Mesothelial cell of epicardium (in vitro differentiated cells): ENCODE data around the gene EPS15. TPM values are rescaled to one million over a fixed set of nuclear protein-coding genes. Genes with fewer than 3 reads are reported as not detected.

Source experiments
- DNase-seq, 2 experiments: peaks; one replicate each; pipeline ENCODE4 v3.0.0; 2021; ENCODE audit warnings: low spot score in 2 of 2; ENCODE audit not compliant: unreplicated experiment in 2 of 2
- H3K27ac Mint-ChIP-seq: 2 replicates; pipeline ENCODE4 v1.8.0; 2021; ENCODE audit warnings: mixed read lengths
- H3K27me3 Mint-ChIP-seq: 2 replicates; pipeline ENCODE4 v1.8.0; 2021; ENCODE audit warnings: low read depth, mixed read lengths
- H3K36me3 Mint-ChIP-seq: 2 replicates; pipeline ENCODE4 v1.8.0; 2021; ENCODE audit warnings: mixed read lengths
- H3K4me1 Mint-ChIP-seq: 2 replicates; pipeline ENCODE4 v1.8.0; 2021; ENCODE audit warnings: mixed read lengths
- H3K4me3 Mint-ChIP-seq: 2 replicates; pipeline ENCODE4 v1.8.0; 2021; ENCODE audit warnings: mild to moderate bottlenecking, moderate library complexity, mixed read lengths
- H3K9me3 Mint-ChIP-seq: 2 replicates; pipeline ENCODE4 v1.8.0; 2021; ENCODE audit warnings: mixed read lengths
- total RNA-seq: library from RNA; stranded (reverse); gene quantifications from 3 replicates; pipeline ENCODE4 v1.2.1, GENCODE V29; 2021
- TF ChIP-seq, protein P1 (sequence below): fragments of 200-600 bp; sonication (generic); IDR thresholded peaks from one replicate; pipeline ENCODE4 v1.5.0; 2021; ENCODE audit warnings: antibody characterized with exemption; ENCODE audit not compliant: unreplicated experiment

EPS15 gene
- total RNA-seq, 1 donor from 2014 or later: 52.5 TPM

DNA sequence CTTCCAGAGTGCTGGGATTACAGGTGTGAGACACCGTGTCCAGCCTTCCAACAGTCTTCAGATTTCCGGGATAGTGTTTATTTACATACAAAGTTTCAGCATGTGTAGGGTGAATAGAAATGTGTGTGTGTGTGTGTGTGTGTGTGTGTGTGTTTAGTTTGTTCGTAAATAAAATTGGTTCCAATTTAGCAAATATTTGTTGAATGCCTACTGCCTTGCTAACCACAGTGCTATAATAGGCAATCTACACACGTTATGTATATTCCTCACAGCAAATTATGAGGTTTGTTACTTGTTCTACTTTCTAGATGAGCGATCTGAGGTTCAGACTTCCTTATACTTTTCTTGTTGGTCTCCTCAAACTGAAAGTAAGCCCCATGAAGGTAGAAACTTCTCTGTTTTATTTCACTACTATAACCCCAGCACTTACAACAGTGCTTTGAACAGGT, 32.8 kb upstream of the EPS15 start:
- Mint-ChIP-seq H3K4me1 (no peaks in the 10 kb centered on the region), H3K4me3 (no peak overlapping the region), H3K36me3 (no peaks in the 10 kb centered on the region), H3K27me3 (no peaks in the 10 kb centered on the region), H3K9me3 (no peaks in the 10 kb centered on the region), H3K27ac (no peak overlapping the region)
- TF ChIP-seq, protein P1, sequence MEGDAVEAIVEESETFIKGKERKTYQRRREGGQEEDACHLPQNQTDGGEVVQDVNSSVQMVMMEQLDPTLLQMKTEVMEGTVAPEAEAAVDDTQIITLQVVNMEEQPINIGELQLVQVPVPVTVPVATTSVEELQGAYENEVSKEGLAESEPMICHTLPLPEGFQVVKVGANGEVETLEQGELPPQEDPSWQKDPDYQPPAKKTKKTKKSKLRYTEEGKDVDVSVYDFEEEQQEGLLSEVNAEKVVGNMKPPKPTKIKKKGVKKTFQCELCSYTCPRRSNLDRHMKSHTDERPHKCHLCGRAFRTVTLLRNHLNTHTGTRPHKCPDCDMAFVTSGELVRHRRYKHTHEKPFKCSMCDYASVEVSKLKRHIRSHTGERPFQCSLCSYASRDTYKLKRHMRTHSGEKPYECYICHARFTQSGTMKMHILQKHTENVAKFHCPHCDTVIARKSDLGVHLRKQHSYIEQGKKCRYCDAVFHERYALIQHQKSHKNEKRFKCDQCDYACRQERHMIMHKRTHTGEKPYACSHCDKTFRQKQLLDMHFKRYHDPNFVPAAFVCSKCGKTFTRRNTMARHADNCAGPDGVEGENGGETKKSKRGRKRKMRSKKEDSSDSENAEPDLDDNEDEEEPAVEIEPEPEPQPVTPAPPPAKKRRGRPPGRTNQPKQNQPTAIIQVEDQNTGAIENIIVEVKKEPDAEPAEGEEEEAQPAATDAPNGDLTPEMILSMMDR: no peak
- no peak for DNase-seq

DNA sequence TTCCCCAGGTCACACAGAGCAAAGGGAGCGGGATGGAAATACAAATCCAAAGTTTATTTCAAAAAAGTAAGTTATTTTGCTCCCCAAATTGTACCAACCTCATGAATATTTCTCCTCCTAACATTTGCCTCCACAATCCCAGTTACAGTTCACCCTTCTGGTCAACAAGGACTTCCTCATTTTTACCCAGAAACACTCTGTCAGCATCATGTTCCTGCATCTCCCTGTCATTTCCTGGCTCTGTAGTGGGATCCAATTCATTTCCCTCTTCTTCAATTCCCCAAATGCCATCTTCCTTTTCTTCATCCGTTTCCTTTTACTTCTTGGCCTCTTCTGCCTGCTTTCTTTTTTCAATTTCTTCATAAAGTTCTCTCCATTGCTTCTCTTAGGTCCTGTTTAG, 32.0 kb upstream of the EPS15 start:
- DNase-seq: no peak
- TF ChIP-seq, protein P1: no peak
- no peaks in the 10 kb centered on the region for H3K4me1 Mint-ChIP-seq
- H3K27me3 Mint-ChIP-seq: no peaks in the 10 kb centered on the region
- H3K27ac Mint-ChIP-seq: no peak overlapping the region
- H3K36me3 Mint-ChIP-seq: no peaks in the 10 kb centered on the region
- no peak overlapping the region for H3K4me3 Mint-ChIP-seq
- H3K9me3 Mint-ChIP-seq: no peaks in the 10 kb centered on the region

DNA sequence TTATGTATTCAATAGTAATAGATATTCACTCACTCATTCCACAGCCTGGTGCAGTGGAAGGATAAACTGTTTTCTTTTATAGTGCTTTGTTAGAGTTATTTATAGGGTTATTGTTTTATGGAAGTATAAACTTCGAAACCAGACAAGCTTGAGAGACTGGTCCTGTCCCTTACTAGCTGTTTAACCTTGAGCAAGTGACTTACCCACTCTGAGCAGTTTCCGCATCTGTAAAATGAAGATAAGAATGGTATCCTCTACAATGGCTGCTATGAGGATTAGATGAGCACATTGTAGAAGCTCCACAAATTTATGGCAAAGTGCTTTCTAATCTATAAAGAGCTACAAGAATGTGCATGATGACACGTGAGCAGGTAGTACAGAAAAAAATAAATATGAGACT, 30.8 kb upstream of the EPS15 start:
- TF ChIP-seq, protein P1: no peak
- Mint-ChIP-seq H3K27me3 (no peaks in the 10 kb centered on the region), H3K36me3 (no peaks in the 10 kb centered on the region), H3K4me3 (no peak overlapping the region), H3K4me1 (no peaks in the 10 kb centered on the region), H3K9me3 (no peaks in the 10 kb centered on the region), H3K27ac (no peak overlapping the region)
- no peak for DNase-seq

DNA sequence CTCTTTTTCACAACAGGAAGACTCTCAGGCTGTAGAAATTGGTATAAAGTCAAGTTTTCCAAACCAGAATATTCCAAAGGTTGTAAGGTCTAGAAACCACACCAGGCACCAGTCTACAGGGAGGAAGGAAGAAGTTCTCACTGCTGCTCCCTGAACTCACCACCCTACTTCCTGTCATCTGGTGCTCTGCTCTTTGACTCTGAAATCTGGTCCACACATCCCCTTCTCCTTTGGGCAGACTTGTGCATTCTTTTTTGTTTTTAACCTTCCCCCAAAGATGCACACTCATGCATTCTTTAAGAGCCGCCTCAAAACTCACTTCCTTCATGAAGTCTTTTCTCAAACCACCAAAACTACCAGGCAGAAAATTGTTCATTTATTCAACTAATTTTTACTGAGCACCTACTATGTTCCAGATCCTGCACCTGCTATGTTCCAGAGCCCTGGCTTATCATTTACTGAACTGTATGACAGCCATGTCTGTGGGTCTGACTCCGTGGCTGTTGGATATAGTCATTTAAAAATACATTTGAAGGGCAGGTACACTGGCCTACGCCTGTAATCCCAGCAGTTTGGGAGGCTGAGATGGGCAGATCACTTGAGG, 30.1 kb upstream of the EPS15 start:
- Mint-ChIP-seq H3K9me3 (no peaks in the 10 kb centered on the region), H3K27ac (no peak overlapping the region), H3K27me3 (no peaks in the 10 kb centered on the region), H3K4me3 (no peak overlapping the region), H3K4me1 (no peaks in the 10 kb centered on the region), H3K36me3 (no peaks in the 10 kb centered on the region)
- TF ChIP-seq, protein P1: no peak
- DNase-seq: no peak

DNA sequence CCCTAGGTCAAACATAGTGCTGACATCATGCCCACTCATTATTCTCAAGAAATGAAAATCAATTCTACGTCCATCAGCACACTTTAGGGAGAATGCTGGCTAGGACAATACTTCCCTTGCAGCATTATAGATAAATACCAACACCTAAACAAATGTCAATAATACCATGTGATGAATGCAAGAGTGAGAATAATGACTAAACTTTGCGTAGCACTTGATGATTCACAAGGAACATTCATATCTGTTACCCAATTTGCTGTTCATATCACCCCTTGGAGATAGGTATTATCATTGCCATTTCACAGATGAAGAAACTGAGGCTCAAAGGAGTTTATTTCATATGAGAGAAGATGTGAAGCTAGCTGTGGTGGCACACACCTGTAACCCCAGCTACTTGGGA, 24.8 kb upstream of the EPS15 start:
- H3K36me3 Mint-ChIP-seq: no peaks in the 10 kb centered on the region
- peaks cover 5% of the 10 kb centered on the region for H3K9me3 Mint-ChIP-seq

More for the DNA sequence above, 24.8 kb upstream of the EPS15 start:
- H3K4me1 Mint-ChIP-seq: no peaks in the 10 kb centered on the region
- H3K27ac Mint-ChIP-seq: no peak overlapping the region
- H3K27me3 Mint-ChIP-seq: no peaks in the 10 kb centered on the region
- no peak overlapping the region for H3K4me3 Mint-ChIP-seq
- TF ChIP-seq, protein P1: no peak
- no peak for DNase-seq
